K562 (cell line): Measurements from ENCODE around the gene MICALL2. TPM values are rescaled to one million over a fixed set of nuclear protein-coding genes. Genes with fewer than 3 reads are reported as not detected.

Experiments used
- BRD4 ChIP-seq: fragments of 200-600 bp; sonication (generic); IDR thresholded peaks from 2 replicates; pipeline ENCODE4 v1.6.1; 2017; ENCODE audit warnings: inconsistent platforms
- CHD1 ChIP-seq: fragments of 200-600 bp; sonication (generic); IDR thresholded peaks from one replicate; pipeline ENCODE4 v1.6.1; 2012; ENCODE audit warnings: mild to moderate bottlenecking, moderate library complexity, low read length, inconsistent platforms
- CREB1 ChIP-seq, 2 experiments: sonication (generic) in 1 of 2; formaldehyde crosslinking in 1 of 2; IDR thresholded peaks; 2 replicates each; pipeline versions ENCODE4 v1.6.1 to v1.8.0; 2012 to 2022; ENCODE audit warnings: inconsistent platforms in 1 of 2, mild to moderate bottlenecking in 1 of 2, missing genetic modification reagents in 1 of 2, moderate library complexity in 1 of 2
- ETV1 ChIP-seq: fragments of 450-650 bp; conservative IDR thresholded peaks from 2 replicates; pipeline ENCODE4 v1.6.1; 2016; ENCODE audit warnings: missing genetic modification characterization, control low read depth, low read depth, missing compliant biosample characterization
- GABPB2 ChIP-seq: fragments of 250-450 bp; sonication (Bioruptor Pico); conservative IDR thresholded peaks from 2 replicates; pipeline ENCODE4 v1.5.1; 2021; ENCODE audit warnings: mild to moderate bottlenecking
- HCFC1 ChIP-seq: IDR thresholded peaks from 2 replicates; pipeline ENCODE4 v1.6.1; 2012; ENCODE audit warnings: low read depth, low read length, improper control_type of control experiment
- KLF1 ChIP-seq: fragments of 450-650 bp; IDR thresholded peaks from 2 replicates; pipeline ENCODE4 v1.6.1; 2016; ENCODE audit warnings: missing genetic modification characterization, missing compliant biosample characterization
- MCM3 ChIP-seq: fragments of 450-650 bp; IDR thresholded peaks from 2 replicates; pipeline ENCODE4 v1.6.1; 2016
- MIER1 ChIP-seq: fragments of 450-650 bp; IDR thresholded peaks from 2 replicates; pipeline ENCODE4 v1.6.1; 2016; ENCODE audit warnings: antibody characterized with exemption, mild to moderate bottlenecking, low read depth
- MYBL2 ChIP-seq, 2 experiments: fragments of 450-650 bp in 1 of 2; sonication (generic) in 1 of 2; formaldehyde crosslinking in 1 of 2; IDR thresholded peaks; 2 replicates each; pipeline versions ENCODE4 v1.6.1 to v1.8.1; 2017 to 2022; ENCODE audit warnings: borderline replicate concordance in 1 of 2, inconsistent platforms in 1 of 2, low read depth in 1 of 2, mild to moderate bottlenecking in 1 of 2, missing genetic modification reagents in 1 of 2, moderate library complexity in 1 of 2
- MYC ChIP-seq, 2 experiments: fragments of 250-450 bp in 1 of 2; sonication (Bioruptor Pico) in 1 of 2; IDR thresholded peaks; 2 replicates each; pipeline versions ENCODE4 v1.5.1 to v1.6.1; 2012 to 2021; ENCODE audit warnings: low read depth in 2 of 2, borderline replicate concordance in 1 of 2, improper control_type of control experiment in 1 of 2, low read length in 1 of 2, mild to moderate bottlenecking in 1 of 2, moderate library complexity in 1 of 2
- NCOR1 ChIP-seq: fragments of 450-650 bp; IDR thresholded peaks from 2 replicates; pipeline ENCODE4 v1.6.1; 2016; ENCODE audit warnings: mild to moderate bottlenecking, moderate library complexity
- NR1H2 ChIP-seq: sonication (generic); formaldehyde crosslinking; IDR thresholded peaks from 2 replicates; pipeline ENCODE4 v1.4.0; 2020; ENCODE audit warnings: mild to moderate bottlenecking, missing genetic modification reagents
- NR4A1 ChIP-seq, 2 experiments: fragments of 250-450 bp in 1 of 2; fragments of 450-650 bp in 1 of 2; sonication (Bioruptor Pico) in 1 of 2; IDR thresholded peaks; 2 replicates each; pipeline versions ENCODE4 v1.4.0 to v1.6.1; 2016 to 2020; ENCODE audit warnings: mild to moderate bottlenecking in 2 of 2, missing compliant biosample characterization in 1 of 2, missing genetic modification characterization in 1 of 2, moderate library complexity in 1 of 2
- POLR2H ChIP-seq: IDR thresholded peaks from 2 replicates; pipeline ENCODE4 v1.6.1; 2016; ENCODE audit warnings: missing genetic modification characterization, low read depth, mild to moderate bottlenecking, control low read depth, missing compliant biosample characterization, moderate library complexity
- SMC3 ChIP-seq: conservative IDR thresholded peaks from 2 replicates; pipeline ENCODE4 v1.6.1; 2011; ENCODE audit warnings: low read depth, low read length, improper control_type of control experiment; ENCODE audit not compliant: insufficient read depth
- TAF1 ChIP-seq: IDR thresholded peaks from 2 replicates; pipeline ENCODE4 v1.6.1; 2011; ENCODE audit warnings: mild to moderate bottlenecking, low read length, moderate library complexity; ENCODE audit not compliant: insufficient read depth, control insufficient read depth, severe bottlenecking; ENCODE audit errors: extremely low read depth
- TRIM24 ChIP-seq, 2 experiments: fragments of 450-650 bp; IDR thresholded peaks; 2 replicates each; pipeline ENCODE4 v1.6.1; 2016
- ZNF212 ChIP-seq: fragments of 450-650 bp; formaldehyde crosslinking; IDR thresholded peaks from 2 replicates; pipeline ENCODE4 v1.4.0; 2020; ENCODE audit warnings: mild to moderate bottlenecking
- ZNF311 ChIP-seq: fragments of 250-450 bp; sonication (Bioruptor Pico); IDR thresholded peaks from 2 replicates; pipeline ENCODE4 v1.4.0; 2020; ENCODE audit warnings: mild to moderate bottlenecking, moderate library complexity
- ZNF644 ChIP-seq: fragments of 200-800 bp; sonication (Bioruptor generic); IDR thresholded peaks from 2 replicates; pipeline ENCODE4 v1.6.1; 2016; ENCODE audit warnings: low read depth, missing genetic modification characterization, missing compliant biosample characterization
- polyA plus RNA-seq, 8 experiments: library from polyadenylated mRNA; depleted of rRNA in 4 of 8; stranded (reverse) in 5 of 8; unstranded in 3 of 8; fragments of >200 nt; fragmentation: Nextera tagmentation in 2 of 8; fragmentation: Illumina TruSeq in 1 of 8; extraction: Ambion mirVana in 2 of 8; extraction: Trizol in 1 of 8; gene quantifications; 2 replicates each; pipeline versions ENCODE4 v1.2.1 to v1.2.3, GENCODE V29; 2011 to 2014; ENCODE audit warnings: inconsistent platforms in 1 of 8, missing spikeins in 1 of 8
- total RNA-seq, 7 experiments: library from RNA; depleted of rRNA in 6 of 7; stranded (reverse); fragments of >200 nt in 6 of 7; fragmentation: Illumina TruSeq in 2 of 7; extraction: Trizol in 2 of 7; gene quantifications; 2 replicates each; pipeline versions ENCODE4 v1.2.1 to v1.2.3, GENCODE V29; 2011 to 2021; ENCODE audit warnings: low replicate concordance in 1 of 7
- TF ChIP-seq, protein P1 (sequence below): fragments of 250-450 bp; sonication (Bioruptor Pico); IDR thresholded peaks from 2 replicates; pipeline ENCODE4 v1.4.0; 2020; ENCODE audit warnings: borderline replicate concordance
- TF ChIP-seq, protein P2 (sequence below): sonication (generic); formaldehyde crosslinking; IDR thresholded peaks from 2 replicates; pipeline ENCODE4 v1.8.0; 2022; ENCODE audit warnings: mild to moderate bottlenecking, missing genetic modification reagents, borderline replicate concordance

The MICALL2 gene
- total and polyA plus RNA-seq, 9 of the 15 experiments (the other 6 are each of a cell fraction or from before 2014, with no cell fraction given) = 1.8 to 103 (median 17.0) TPM

DNA sequence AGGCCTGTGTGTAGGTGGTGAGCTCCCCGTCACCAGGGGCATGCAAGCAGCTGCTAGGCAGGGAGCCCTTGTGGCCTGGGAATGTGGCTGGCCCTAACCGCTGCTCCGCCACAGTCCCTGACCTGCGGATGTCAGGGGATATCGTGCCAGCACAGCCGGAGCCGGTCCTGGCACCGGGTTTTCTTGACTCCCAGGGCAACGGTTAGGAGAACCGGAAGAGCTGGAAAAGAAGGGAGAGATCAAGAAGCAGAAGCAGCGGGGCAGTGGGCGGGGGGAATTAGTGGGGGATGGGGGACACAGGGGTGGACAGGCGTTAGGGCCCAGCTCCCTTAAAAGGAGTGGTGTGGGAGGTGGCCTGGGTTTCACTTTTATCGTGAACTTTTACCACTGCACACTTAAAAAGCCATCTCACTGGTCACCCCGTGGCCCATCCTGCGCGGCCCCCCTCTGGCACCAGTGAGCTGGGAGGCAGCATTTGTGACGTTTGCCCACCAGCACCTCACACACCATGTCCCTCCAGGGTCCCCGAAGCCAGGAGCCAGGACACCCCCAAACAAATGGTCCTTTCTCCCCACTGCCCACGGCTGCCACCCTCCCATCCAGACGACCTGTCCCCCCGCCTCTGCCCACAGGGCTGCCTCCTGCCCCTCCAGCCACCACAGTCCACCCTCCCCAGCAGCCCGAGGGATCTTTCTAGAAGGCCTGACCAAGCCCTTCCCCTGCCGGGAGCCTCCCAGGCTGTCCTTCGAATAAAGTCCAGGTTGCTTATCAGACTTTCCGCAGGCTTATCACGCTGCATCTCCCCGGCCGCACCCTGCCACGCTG lies 1.8 kb upstream of the MICALL2 start (continued):
- TF ChIP-seq KLF1 (tag) = peak; percentile 52; the same call in 1 of the 2 replicates
- 0 out of 2 replicates have a peak, but pooled peaks have one; percentile 28 for TF ChIP-seq ZNF212 (CRISPR knock-in tag)
- no peak for TF ChIP-seq SMC3
- peak; percentile 83; the same call in 1 of the 2 replicates for TF ChIP-seq NR4A1 (CRISPR knock-in tag; IDR thresholded peaks at IDR 0.05)
- no peak for TF ChIP-seq NR4A1 (tag; IDR thresholded peaks at IDR 0.05)
- TF ChIP-seq MCM3 = no peak
- TF ChIP-seq MYC (IDR thresholded peaks at IDR 0.05; ENCODE audit: low read depth, low read length) = peak; percentile 51; the same call in 1 of the 2 replicates
- TF ChIP-seq MYC (CRISPR knock-in tag; IDR thresholded peaks at IDR 0.05; ENCODE audit: borderline replicate concordance, low read depth) = no peak; the same call in 1 of the 2 replicates
- peak; percentile 68 for TF ChIP-seq CHD1
- TF ChIP-seq GABPB2 (CRISPR knock-in tag) = no peak
- TF ChIP-seq ZNF644 (tag) = peak; percentile 77
- peak; percentile 58 for TF ChIP-seq MIER1
- peak; percentile 82 for TF ChIP-seq POLR2H (tag)
- TF ChIP-seq TAF1 = peak; percentile 66
- TF ChIP-seq NR1H2 (CRISPR knock-in tag) = no peak
- peak; percentile 71 for TF ChIP-seq MYBL2 (IDR thresholded peaks at IDR 0.05; ENCODE audit: low read depth)
- no peak for TF ChIP-seq MYBL2 (CRISPR knock-in tag; IDR thresholded peaks at IDR 0.05; ENCODE audit: borderline replicate concordance)
- TF ChIP-seq, protein P1, sequence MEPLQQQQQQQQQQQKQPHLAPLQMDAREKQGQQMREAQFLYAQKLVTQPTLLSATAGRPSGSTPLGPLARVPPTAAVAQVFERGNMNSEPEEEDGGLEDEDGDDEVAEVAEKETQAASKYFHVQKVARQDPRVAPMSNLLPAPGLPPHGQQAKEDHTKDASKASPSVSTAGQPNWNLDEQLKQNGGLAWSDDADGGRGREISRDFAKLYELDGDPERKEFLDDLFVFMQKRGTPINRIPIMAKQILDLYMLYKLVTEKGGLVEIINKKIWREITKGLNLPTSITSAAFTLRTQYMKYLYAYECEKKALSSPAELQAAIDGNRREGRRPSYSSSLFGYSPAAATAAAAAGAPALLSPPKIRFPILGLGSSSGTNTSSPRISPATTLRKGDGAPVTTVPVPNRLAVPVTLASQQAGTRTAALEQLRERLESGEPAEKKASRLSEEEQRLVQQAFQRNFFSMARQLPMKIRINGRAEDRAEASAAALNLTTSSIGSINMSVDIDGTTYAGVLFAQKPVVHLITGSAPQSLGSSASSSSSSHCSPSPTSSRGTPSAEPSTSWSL (CRISPR knock-in tag) = peak; percentile 90; the same call in 1 of the 2 replicates
- TF ChIP-seq HCFC1 = peak; percentile 4; the same call in 1 of the 2 replicates
- TF ChIP-seq TRIM24 (IDR thresholded peaks at IDR 0.05) = peak; percentile 8 to 71; a peak in 3 of 4 replicates
- TF ChIP-seq NCOR1 = peak; percentile 11; the same call in 1 of the 2 replicates
- no peak; the same call in 1 of the 2 replicates for TF ChIP-seq BRD4
- peak; percentile 56; the same call in 1 of the 2 replicates for TF ChIP-seq ZNF311
- no peak; the same call in 1 of the 2 replicates for TF ChIP-seq CREB1 (IDR thresholded peaks at IDR 0.05)
- TF ChIP-seq CREB1 (CRISPR knock-in tag; IDR thresholded peaks at IDR 0.05) = peak; percentile 61
- TF ChIP-seq, protein P2, sequence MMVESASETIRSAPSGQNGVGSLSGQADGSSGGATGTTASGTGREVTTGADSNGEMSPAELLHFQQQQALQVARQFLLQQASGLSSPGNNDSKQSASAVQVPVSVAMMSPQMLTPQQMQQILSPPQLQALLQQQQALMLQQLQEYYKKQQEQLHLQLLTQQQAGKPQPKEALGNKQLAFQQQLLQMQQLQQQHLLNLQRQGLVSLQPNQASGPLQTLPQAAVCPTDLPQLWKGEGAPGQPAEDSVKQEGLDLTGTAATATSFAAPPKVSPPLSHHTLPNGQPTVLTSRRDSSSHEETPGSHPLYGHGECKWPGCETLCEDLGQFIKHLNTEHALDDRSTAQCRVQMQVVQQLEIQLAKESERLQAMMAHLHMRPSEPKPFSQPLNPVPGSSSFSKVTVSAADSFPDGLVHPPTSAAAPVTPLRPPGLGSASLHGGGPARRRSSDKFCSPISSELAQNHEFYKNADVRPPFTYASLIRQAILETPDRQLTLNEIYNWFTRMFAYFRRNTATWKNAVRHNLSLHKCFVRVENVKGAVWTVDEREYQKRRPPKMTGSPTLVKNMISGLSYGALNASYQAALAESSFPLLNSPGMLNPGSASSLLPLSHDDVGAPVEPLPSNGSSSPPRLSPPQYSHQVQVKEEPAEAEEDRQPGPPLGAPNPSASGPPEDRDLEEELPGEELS = 0 out of 2 replicates have a peak, but pooled peaks have one; percentile 68
- TF ChIP-seq ETV1 = peak; percentile 87
